Naive thymus-derived CD4-positive, alpha-beta T cell (primary cell): ENCODE results near the gene RTN4R. TPM values are rescaled to one million over a fixed set of nuclear protein-coding genes. Genes with fewer than 3 reads are reported as not detected.

Experiments
- ATAC-seq: fragments of 150-1000 bp; cut with Tn5 transposase; 2 replicates; pipeline ENCODE4 v1.10.0; 2021; ENCODE audit warnings: mild to moderate bottlenecking, moderate library complexity
- CTCF ChIA-PET: fragments of 350-600 bp; sonication (Branson Sonifier 250); formaldehyde crosslinking; loops from one replicate; lab custom pipeline; 2021; ENCODE audit warnings: antibody characterized with exemption; lab: Charles Lee
- POLR2A ChIA-PET: fragments of 350-600 bp; sonication (Branson Sonifier 250); formaldehyde crosslinking; loops from one replicate; lab custom pipeline; 2021; ENCODE audit warnings: antibody characterized with exemption, inconsistent platforms; lab: Charles Lee
- DNase-seq, 9 donors: peaks; one replicate each; pipeline versions ENCODE4 v3.0.0 to v3.0.0-alpha.2; 2020 to 2022; ENCODE audit warnings: mixed read lengths in 1 of 9
- H3K27ac ChIP-seq: one replicate; pipeline ENCODE4 v1.7.0; 2013; ENCODE audit warnings: mild to moderate bottlenecking, low read depth, low read length, moderate library complexity
- H3K27me3 ChIP-seq, 2 donors: one replicate each; pipeline ENCODE4 v1.7.0; 2013; ENCODE audit warnings: low read length in 2 of 2, mild to moderate bottlenecking in 2 of 2, moderate library complexity in 2 of 2; ENCODE audit not compliant: control insufficient read depth in 2 of 2, insufficient read depth in 2 of 2
- H3K36me3 ChIP-seq, 3 experiments: 1 replicate in 2 of 3; 2 replicates in 1 of 3; pipeline ENCODE4 v1.7.0; 2013; ENCODE audit warnings: low read length in 3 of 3, mild to moderate bottlenecking in 3 of 3, moderate library complexity in 1 of 3; ENCODE audit not compliant: insufficient read depth in 3 of 3, control insufficient read depth in 2 of 3
- H3K4me1 ChIP-seq, 2 donors: one replicate each; pipeline ENCODE4 v1.7.0; 2013; ENCODE audit warnings: low read length in 2 of 2, mild to moderate bottlenecking in 2 of 2, moderate library complexity in 1 of 2; ENCODE audit not compliant: control insufficient read depth in 2 of 2, insufficient read depth in 2 of 2
- H3K4me3 ChIP-seq: 2 replicates; pipeline ENCODE4 v1.7.0; 2013; ENCODE audit warnings: mild to moderate bottlenecking, low read length
- H3K9me3 ChIP-seq, 3 experiments: 1 replicate in 2 of 3; 2 replicates in 1 of 3; pipeline ENCODE4 v1.7.0; 2013; ENCODE audit warnings: low read length in 3 of 3; ENCODE audit not compliant: control insufficient read depth in 2 of 3
- H3K27ac Mint-ChIP-seq, 9 donors: one replicate each; pipeline ENCODE4 v1.8.0; 2020 to 2022; ENCODE audit warnings: mixed read lengths in 9 of 9, mild to moderate bottlenecking in 8 of 9, moderate library complexity in 5 of 9, inconsistent platforms in 2 of 9
- H3K27me3 Mint-ChIP-seq, 5 donors: one replicate each; pipeline ENCODE4 v1.8.0; 2021 to 2022; ENCODE audit warnings: mixed read lengths in 5 of 5, mild to moderate bottlenecking in 1 of 5
- H3K36me3 Mint-ChIP-seq, 5 donors: one replicate each; pipeline ENCODE4 v1.8.0; 2020 to 2022; ENCODE audit warnings: mixed read lengths in 5 of 5, mild to moderate bottlenecking in 3 of 5, inconsistent platforms in 1 of 5
- H3K4me1 Mint-ChIP-seq, 7 donors: one replicate each; pipeline ENCODE4 v1.8.0; 2020 to 2022; ENCODE audit warnings: mixed read lengths in 7 of 7, mild to moderate bottlenecking in 3 of 7, inconsistent platforms in 1 of 7
- H3K4me3 Mint-ChIP-seq, 10 donors: one replicate each; pipeline ENCODE4 v1.8.0; 2020 to 2022; ENCODE audit warnings: mild to moderate bottlenecking in 10 of 10, mixed read lengths in 10 of 10, moderate library complexity in 6 of 10, inconsistent platforms in 2 of 10
- H3K9me3 Mint-ChIP-seq, 11 donors: one replicate each; pipeline ENCODE4 v1.8.0; 2020 to 2022; ENCODE audit warnings: mixed read lengths in 11 of 11, mild to moderate bottlenecking in 4 of 11, inconsistent platforms in 1 of 11, moderate library complexity in 1 of 11
- intact Hi-C, 2 donors: fragments of 100-400 bp; cut with micrococcal nuclease; formaldehyde crosslinking; loops; one replicate each; pipeline ENCODE4 v1.15.1; 2023
- polyA plus RNA-seq, 2 donors: library from polyadenylated mRNA; unstranded; fragments of 300-500 nt; fragmentation: Illumina TruSeq; gene quantifications; one replicate each; pipeline ENCODE4 v1.2.3, GENCODE V29; 2021
- total RNA-seq, 6 experiments: library from RNA in 5 of 6; stranded (reverse) in 5 of 6; gene quantifications; 1 replicate in 5 of 6; 2 replicates in 1 of 6; pipeline ENCODE4 v1.2.3 and lab custom pipeline; 2021 to 2026

Gene RTN4R
- total and polyA plus RNA-seq, 7 experiments from 2014 or later, result 0.98 to 2.9 (median 2.0) TPM

DNA sequence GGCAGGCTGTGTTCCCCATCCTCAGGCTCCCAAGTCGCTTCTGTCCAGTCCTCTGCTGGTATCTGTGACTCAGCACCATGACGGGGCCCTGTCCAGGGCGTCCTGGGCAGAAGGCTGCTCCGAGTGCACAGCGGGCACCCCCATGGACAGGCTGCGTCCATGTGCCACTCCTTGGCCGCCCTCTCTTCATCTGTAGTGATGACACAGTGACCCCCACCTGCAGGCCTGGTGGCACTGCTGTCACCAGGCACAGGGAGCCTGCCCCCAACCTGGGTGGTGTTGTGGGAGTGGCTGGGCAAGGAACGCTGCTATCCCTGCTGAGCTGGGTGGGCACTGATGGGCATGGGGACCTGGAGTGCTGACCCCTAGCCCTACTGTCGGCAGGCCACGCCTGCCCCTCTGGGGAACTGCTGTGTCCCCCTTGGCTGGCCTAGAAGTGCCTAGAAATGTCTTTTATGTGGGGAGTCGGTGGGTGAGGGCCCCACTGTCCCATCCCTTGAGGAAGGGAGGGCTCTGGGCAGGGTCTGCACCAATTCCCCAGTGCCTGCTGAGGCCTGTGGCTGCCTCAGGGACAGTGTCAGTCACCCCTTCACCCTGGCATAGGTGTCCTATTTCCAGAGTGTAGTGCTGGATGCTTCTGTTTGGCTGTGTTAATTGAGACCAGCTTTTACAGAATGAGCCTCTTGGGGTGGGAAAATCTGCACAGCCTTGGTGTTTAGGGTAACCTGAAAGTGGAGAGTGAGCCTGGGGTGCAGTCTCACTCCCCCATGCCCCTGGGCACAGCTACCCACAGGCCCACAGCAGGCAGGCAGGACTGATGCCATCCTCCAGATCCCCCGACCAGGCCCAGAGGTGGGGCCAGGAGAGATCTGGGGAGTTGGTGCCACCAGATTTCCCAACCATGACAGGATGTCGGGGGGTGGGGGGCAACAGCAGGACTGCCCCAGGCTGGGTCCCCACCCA, 34.5 kb downstream of the RTN4R start:
- Histone ChIP-seq H3K27me3 (no peaks in the 10 kb centered on the region), H3K9me3 (no peaks in the 10 kb centered on the region), H3K36me3 (no peaks in the 10 kb centered on the region), H3K27ac (no peak overlapping the region), H3K4me3 (no peak overlapping the region), H3K4me1 (peaks cover 9 to 11% of the 10 kb centered on the region in 2 donors)
- intact Hi-C loops, result no loop called here
- ATAC-seq, result no peak
- no peak overlapping the region for H3K4me3 Mint-ChIP-seq
- no peak for DNase-seq
- POLR2A ChIA-PET, result no interaction called here
- no peaks in the 10 kb centered on the region for H3K9me3 Mint-ChIP-seq
- no peaks in the 10 kb centered on the region for H3K36me3 Mint-ChIP-seq
- CTCF ChIA-PET, result no interaction called here
- H3K4me1 Mint-ChIP-seq, result peaks cover 0 to 15% (median 4%) of the 10 kb centered on the region in 7 donors
- H3K27ac Mint-ChIP-seq, result no peak overlapping the region
- H3K27me3 Mint-ChIP-seq, result no peaks in the 10 kb centered on the region

DNA sequence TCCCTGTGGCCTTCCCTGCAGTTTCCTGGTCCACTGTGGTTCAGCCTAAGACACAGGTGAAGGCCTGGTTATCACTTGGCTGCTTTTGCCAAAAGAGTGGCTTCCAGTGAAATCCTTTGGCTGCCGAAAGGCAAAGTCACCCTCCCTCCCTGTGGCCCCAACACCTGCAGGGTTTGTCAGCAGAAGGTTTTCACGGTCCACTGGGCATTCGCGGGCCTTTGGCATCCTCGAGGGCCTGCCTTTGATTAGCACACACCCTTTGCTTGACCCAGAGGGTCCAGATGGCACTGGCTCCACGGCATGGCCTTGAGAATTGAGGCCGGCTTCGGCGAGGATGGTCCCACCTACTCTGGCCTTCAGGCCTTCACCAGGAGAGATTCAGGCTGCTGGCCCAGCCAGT, 35.3 kb downstream of the RTN4R start:
- ATAC-seq, result no peak
- H3K4me1 Mint-ChIP-seq, result peaks cover 0 to 8% (median 4%) of the 10 kb centered on the region in 7 donors

GRCh38 chr22:20232237-20232598, 35.9 kb downstream of the RTN4R start:
- H3K4me1 Mint-ChIP-seq, result peaks cover 0 to 7% (median 4%) of the 10 kb centered on the region in 7 donors
- Histone ChIP-seq H3K27me3 (no peaks in the 10 kb centered on the region), H3K27ac (no peak overlapping the region), H3K9me3 (no peaks in the 10 kb centered on the region), H3K4me1 (peaks cover 0 to 4% of the 10 kb centered on the region in 2 donors), H3K36me3 (no peaks in the 10 kb centered on the region), H3K4me3 (no peak overlapping the region)
- DNase-seq, result no peak
- H3K9me3 Mint-ChIP-seq, result peaks cover 0 to 3% (median 0%) of the 10 kb centered on the region in 11 donors
- H3K27ac Mint-ChIP-seq, result no peak overlapping the region
- no peaks in the 10 kb centered on the region for H3K27me3 Mint-ChIP-seq
- CTCF ChIA-PET, result no interaction called here
- no peaks in the 10 kb centered on the region for H3K36me3 Mint-ChIP-seq
- intact Hi-C loops, result no loop called here
- POLR2A ChIA-PET, result no interaction called here
- no peak overlapping the region for H3K4me3 Mint-ChIP-seq
- no peak for ATAC-seq

More for the DNA sequence above, 35.3 kb downstream of the RTN4R start:
- no peak overlapping the region for H3K27ac ChIP-seq
- H3K27me3 ChIP-seq, result no peaks in the 10 kb centered on the region
- peaks cover 3 to 4% of the 10 kb centered on the region in 2 donors for H3K4me1 ChIP-seq
- Mint-ChIP-seq H3K27me3 (no peaks in the 10 kb centered on the region), H3K9me3 (peaks cover 0 to 3% (median 0%) of the 10 kb centered on the region in 11 donors), H3K36me3 (no peaks in the 10 kb centered on the region), H3K4me3 (no peak overlapping the region), H3K27ac (no peak overlapping the region)
- ChIA-PET CTCF (no interaction called here), POLR2A (no interaction called here)
- DNase-seq, result no peak
- intact Hi-C loops, result no loop called here
- H3K9me3 ChIP-seq, result no peaks in the 10 kb centered on the region
- no peak overlapping the region for H3K4me3 ChIP-seq
- no peaks in the 10 kb centered on the region for H3K36me3 ChIP-seq

DNA sequence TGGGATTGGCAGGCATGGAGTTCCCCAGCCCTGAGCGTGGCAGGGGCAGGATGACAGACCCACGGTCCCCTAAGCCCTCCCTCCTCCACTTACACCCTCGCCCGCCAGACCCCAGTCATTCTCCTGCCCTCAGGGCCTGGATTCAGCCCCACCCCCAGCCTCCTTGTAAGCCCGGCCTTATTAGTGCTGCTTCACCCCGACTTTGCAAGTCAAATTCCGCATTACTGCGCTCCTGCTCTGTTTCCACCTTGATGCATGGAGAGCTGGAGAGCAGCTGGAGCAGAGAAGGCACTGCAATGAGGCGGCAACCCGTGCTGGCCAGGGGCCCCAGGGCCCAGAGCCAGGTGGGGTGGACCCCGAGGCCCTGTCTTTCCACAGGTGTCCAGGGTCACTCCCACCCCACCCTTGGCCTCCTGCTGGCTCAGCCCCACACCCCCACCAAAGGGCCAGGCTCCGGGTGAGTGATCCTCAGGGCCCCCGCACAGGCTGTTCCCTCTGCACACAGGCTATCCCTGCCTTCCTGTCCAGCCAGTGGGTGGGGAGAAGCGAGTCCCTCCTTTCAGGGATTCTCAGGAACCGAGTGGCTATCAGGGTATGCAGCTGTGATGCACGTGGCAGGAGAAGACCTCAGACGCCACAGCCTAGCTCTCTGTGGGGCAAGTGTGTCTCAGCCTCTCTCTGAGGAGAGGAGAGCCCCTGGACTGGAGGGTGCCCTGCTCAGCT, 36.4 kb downstream of the RTN4R start:
- Mint-ChIP-seq H3K27me3 (no peaks in the 10 kb centered on the region), H3K9me3 (peaks cover 0 to 3% (median 0%) of the 10 kb centered on the region in 11 donors), H3K4me3 (no peak overlapping the region), H3K27ac (no peak overlapping the region), H3K4me1 (peaks cover 0 to 4% (median under 1%) of the 10 kb centered on the region in 7 donors), H3K36me3 (no peaks in the 10 kb centered on the region)
- intact Hi-C loops, result no loop called here
- no peak overlapping the region for H3K4me3 ChIP-seq
- H3K27ac ChIP-seq, result no peak overlapping the region
- H3K4me1 ChIP-seq, result no peaks in the 10 kb centered on the region
- H3K9me3 ChIP-seq, result no peaks in the 10 kb centered on the region
- ATAC-seq (no peak), DNase-seq (no peak)
- no peaks in the 10 kb centered on the region for H3K36me3 ChIP-seq
- H3K27me3 ChIP-seq, result no peaks in the 10 kb centered on the region
- CTCF ChIA-PET, result no interaction called here
- POLR2A ChIA-PET, result no interaction called here

GRCh38 chr22:20230777-20231420, 37.2 kb downstream of the RTN4R start:
- ChIA-PET CTCF (no interaction called here), POLR2A (no interaction called here)
- intact Hi-C loops, result no loop called here
- H3K9me3 ChIP-seq, result no peaks in the 10 kb centered on the region
- Mint-ChIP-seq H3K36me3 (no peaks in the 10 kb centered on the region), H3K27ac (no peak overlapping the region), H3K9me3 (peaks cover 0 to 3% (median 0%) of the 10 kb centered on the region in 11 donors), H3K4me1 (peaks cover 0 to 3% (median 0%) of the 10 kb centered on the region in 7 donors), H3K27me3 (no peaks in the 10 kb centered on the region), H3K4me3 (no peak overlapping the region)
- H3K27ac ChIP-seq, result no peak overlapping the region
- no peaks in the 10 kb centered on the region for H3K4me1 ChIP-seq
- DNase-seq (no peak), ATAC-seq (no peak)
- H3K36me3 ChIP-seq, result no peaks in the 10 kb centered on the region
- H3K27me3 ChIP-seq, result no peaks in the 10 kb centered on the region
- no peak overlapping the region for H3K4me3 ChIP-seq

- no peak overlapping the region for H3K27ac ChIP-seq
- Mint-ChIP-seq H3K4me1 (no peaks in the 10 kb centered on the region), H3K4me3 (no peak overlapping the region), H3K36me3 (no peaks in the 10 kb centered on the region), H3K27me3 (no peaks in the 10 kb centered on the region), H3K27ac (no peak overlapping the region), H3K9me3 (peaks cover 0 to 5% (median 0%) of the 10 kb centered on the region in 11 donors)
- no peaks in the 10 kb centered on the region for H3K36me3 ChIP-seq
- ChIA-PET POLR2A (interaction anchor here (2.2 kb wide), 1 partner anchor 8 kb away, joined by 7 read pairs; no protein-coding TSS in a partner anchor), CTCF (no interaction called here)
- no peak for ATAC-seq
- H3K4me3 ChIP-seq, result no peak overlapping the region
- H3K9me3 ChIP-seq, result no peaks in the 10 kb centered on the region
- H3K4me1 ChIP-seq, result no peaks in the 10 kb centered on the region
- DNase-seq, result no peak
- intact Hi-C loops, result no loop called here
- H3K27me3 ChIP-seq, result no peaks in the 10 kb centered on the region
Measured at GRCh38 chr22:20229916-20230775, 38.0 kb downstream of the RTN4R start.
